HG02840 (cell line): Measurements from ENCODE around the gene CADM1.

ENCODE experiments used
- ATAC-seq: cut with Tn5 transposase; IDR thresholded peaks from one replicate; pipeline ENCODE4 v1.9.1; 2021; ENCODE audit warnings: mild to moderate bottlenecking, moderate library complexity, moderate number of reproducible peaks; ENCODE audit not compliant: unreplicated experiment, low FRiP score

The CADM1 gene

DNA sequence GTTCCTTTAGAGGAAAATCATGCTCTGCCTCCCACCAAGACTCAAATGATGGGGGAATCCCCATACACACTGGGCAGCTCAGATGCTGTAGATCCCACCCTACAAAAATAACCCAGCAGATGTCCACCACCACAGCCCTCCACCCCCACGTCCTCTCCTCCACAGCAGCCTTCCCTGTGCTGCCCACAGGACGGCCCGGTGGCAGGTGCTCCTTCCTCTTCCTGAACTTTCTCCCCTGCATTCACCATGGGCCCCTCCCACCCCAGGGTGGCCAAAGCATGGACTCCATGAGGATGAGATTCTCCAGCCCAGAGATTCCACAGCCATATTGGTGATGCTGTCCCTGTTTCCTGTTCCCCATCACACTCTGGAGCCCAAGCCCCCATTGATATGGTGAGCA lies 368.3 kb downstream of the CADM1 start:
- no peak for ATAC-seq

GRCh38 chr11:115134926-115135325 lies 369.3 kb downstream of the CADM1 start:
- ATAC-seq, result no peak

- ATAC-seq, result no peak
Measured at GRCh38 chr11:115133475-115134209, 370.6 kb downstream of the CADM1 start.

GRCh38 chr11:115132436-115133228 lies 371.6 kb downstream of the CADM1 start:
- no peak for ATAC-seq

GRCh38 chr11:115129473-115130289 lies 374.5 kb downstream of the CADM1 start:
- ATAC-seq, result no peak

- no peak for ATAC-seq
Measured at GRCh38 chr11:115128226-115128625, 376.0 kb downstream of the CADM1 start.

DNA sequence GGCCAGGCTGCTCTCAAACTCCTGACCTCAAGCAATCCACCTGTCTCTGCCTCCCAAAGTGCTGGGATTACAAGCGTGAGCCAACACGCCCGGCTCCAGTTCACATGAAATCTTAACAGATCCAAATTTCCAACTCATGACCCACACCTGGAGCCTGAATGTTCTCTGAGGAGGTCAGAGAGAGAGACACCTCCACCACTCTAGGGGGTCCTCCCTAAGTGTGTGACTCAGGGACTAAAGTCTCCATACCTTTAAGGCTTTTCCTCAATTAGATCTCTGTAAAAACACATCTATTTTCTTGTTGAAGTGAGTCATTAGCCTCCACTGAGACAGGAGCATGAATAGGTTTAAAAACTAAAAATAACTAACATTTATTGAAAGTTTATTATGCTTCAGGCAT lies 376.4 kb downstream of the CADM1 start:
- ATAC-seq, result no peak

GRCh38 chr11:115126515-115127208 lies 377.6 kb downstream of the CADM1 start:
- ATAC-seq, result peak; percentile 90

- ATAC-seq, result peak; percentile 22
Measured at GRCh38 chr11:115126092-115126491, 378.1 kb downstream of the CADM1 start.

DNA sequence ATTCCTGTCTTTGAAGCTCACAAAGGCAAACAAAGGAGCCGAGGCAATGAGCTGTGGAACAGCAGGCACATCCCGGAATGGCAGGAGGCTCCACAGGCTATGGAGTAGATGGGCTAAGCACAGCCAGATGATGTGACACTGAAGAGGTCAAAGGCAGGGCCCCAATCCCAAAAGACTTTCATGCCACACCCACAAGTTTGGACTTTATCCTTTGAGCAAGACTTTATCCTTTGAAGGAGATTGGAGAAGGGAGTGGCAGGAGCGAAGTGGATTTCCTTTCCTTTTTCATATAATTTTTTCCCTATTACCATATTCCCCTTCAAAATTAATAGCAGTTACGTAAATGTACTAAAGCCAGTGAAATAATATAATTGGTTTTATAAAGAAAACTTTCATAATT lies 379.4 kb downstream of the CADM1 start:
- ATAC-seq, result no peak

DNA sequence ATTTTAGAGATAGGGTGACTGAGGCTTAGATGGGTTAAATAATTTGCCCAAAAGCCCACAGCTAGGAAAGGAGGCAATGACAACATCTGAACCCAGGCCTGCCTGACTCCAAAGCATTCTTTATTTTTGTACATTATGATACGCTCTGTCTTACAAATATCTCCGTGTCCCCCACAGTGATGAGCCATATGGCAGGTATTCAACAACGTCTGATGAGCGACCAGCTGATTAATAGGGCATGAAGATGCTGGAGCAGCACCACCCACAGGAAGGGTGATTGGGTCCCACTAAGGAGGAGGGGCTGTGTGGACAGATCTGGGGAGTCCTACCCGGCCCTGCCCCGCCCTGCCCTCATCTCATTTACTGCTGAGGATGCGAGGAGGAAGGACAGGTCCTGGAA lies 380.6 kb downstream of the CADM1 start:
- no peak for ATAC-seq

DNA sequence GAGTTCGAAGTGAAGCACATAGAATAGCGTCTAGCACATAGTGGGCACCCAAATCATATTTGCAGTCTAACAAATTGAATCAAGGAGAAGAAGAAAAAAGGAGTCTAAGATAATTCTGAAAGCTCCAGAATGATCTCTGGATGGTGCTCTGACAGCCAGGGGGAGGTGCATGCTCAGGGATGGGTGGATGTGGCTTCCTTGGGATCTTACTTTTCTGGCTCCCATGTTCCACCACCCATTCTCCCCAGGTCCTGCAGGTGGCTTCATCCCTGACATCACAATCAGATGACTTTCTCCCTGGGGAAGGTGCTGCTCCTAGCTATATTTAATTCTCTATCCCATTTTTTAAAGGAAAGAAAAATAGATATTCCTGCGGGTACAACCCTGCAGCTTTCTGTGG lies 381.9 kb downstream of the CADM1 start:
- ATAC-seq, result no peak
